Lung microvascular endothelial cell (primary cell): ENCODE results near the gene GREB1L. TPM values are rescaled to one million over a fixed set of nuclear protein-coding genes. Genes with fewer than 3 reads are reported as not detected.
"Not testable (repeated sequence)": the region's sequence is repeated elsewhere in the genome, so short reads cannot be mapped to it uniquely, and the experiment has no call there.

ENCODE experiments used
- DNase-seq, 2 donors: peaks; one replicate each; pipeline versions ENCODE4 v3.0.0 to v3.0.0-alpha.2; 2010; ENCODE audit warnings: low read depth in 2 of 2
- total RNA-seq: library from RNA; depleted of rRNA; stranded (reverse); fragments of >200 nt; gene quantifications from 2 replicates; pipeline ENCODE4 v1.2.1, GENCODE V29; 2014

GREB1L gene
- total RNA-seq, 1 donor from 2014 or later = 2.0 TPM

DNA sequence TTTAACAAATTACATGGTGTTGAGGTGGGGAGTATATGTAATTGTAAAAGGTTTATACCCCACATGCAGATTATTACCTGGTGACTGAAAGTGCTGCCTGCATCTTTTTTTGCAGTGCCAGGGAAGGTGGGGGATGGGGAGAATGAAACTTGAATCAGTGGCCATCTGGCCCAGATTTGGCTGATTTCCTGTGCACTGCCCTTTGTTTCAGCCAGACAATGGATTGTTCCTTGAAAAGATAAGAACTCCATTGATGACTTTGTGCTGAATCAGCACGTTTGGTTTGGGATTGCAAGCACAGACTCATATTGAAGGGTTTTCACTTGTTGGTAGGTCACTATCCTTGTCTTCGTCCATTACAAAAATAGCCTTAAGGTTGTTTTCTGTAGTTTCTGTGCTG is 20.9 kb downstream of the GREB1L start:
- peak in 1 of 2 donors; percentile 46 for DNase-seq

DNA sequence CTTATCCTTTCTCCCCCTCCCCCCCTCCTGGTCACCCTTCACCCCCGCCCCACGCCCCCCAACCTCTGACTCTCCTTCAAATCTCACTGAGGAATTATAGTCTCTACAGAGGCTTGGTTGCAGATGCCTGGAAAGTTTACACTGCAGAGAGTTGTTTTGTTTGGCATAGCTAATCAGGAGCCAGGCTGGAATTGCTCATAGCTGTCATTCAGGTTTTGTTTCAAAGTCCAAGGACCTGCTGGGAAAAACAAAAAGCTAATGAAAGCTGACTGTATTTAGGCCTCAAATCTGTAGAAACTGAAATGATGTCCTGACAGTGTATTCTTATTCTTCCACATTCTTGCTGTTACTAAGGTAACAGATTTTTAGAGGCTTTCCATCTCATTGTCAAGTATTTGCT is 22.6 kb downstream of the GREB1L start:
- DNase-seq = peak; percentile 19 to 55

DNA sequence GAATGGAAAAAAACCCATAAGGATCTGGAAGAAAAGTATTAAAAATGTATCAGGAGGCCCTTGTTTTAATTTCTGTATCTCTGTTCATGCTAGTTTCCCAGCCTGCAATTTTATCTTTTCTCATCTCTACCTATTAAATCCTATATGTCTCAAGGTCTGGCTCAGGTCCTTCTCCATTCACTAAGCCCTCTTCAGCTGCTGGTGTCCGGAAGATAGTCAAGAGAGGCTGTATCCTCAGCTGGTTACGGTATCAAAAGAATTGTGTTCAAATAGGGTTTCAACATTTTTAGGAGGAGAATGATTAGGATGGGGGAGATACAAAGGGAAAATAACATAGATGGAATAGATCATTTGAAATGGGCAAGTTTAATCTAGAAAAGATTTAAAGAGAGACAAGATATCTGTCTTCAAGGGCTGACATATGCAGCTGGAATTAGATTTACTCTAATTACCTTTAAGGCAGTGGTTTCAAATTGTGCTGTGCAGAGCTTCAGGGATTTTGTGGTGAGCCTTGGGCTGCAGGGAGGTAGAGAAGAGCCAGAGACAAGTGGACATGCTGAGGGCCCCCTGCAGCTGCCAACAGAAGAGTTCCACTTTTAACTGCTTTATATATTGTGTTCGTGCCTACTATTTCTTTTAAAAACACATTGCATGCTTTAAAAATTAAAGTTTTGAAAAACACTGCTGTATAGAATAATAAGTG is 24.1 kb downstream of the GREB1L start:
- no peak for DNase-seq

DNA sequence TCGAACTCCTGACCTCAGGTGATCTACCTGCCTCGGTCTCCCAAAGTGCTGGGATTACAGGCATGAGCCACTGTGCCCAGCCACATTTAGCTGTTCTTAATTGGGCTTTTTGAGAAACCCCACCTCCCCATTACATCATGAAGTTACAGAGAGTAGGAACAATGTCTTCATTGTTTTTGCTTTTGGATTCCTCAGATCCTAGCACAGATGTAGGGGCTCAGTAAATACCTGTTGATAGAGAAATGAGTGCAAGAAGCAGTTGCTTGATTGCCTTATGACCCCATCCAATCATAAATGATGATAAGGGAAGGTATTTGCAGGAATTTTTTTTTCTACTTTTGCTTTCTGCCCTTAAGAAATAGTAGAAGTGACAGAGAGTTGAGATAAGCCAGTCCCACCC is 25.4 kb downstream of the GREB1L start:
- DNase-seq = no peak

DNA sequence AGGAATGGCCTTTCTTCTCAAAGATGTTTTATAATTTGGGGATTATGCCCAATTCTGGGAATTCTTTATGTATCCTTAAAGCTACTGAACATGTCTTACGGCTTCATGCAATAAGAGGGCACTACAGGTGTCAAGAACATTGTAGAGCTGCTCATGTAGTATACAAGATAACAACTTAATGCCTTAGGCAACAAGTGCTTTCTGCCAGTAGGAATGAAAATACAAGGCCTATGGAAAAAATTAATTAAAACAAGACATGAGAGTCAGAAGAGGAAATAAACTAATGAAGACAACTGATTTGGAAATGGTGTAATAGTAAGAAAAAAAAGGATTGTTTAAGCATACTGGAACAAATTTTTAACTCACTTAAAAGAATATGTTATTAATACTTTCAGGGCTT is 27.3 kb downstream of the GREB1L start:
- DNase-seq = no peak

DNA sequence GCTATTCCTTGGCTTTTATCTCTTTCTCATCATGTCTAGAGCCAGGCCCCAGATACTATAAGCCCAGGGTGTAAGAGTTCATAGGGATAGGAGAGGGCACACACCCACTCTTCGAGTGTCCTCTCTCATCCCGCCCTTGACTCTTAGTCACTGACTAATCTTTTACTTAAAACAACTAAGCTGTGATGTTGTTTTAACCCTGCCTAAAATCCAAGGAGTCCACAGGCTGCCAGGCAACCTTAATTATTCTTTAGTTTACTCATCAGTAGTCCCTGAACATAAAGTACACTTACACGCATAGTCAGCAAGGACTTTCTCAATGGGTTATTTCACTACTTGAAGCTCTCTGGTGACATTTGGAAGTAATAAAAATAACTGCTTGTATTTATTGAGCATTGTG is 28.4 kb downstream of the GREB1L start:
- DNase-seq = peak in 1 of 2 donors; percentile 8

DNA sequence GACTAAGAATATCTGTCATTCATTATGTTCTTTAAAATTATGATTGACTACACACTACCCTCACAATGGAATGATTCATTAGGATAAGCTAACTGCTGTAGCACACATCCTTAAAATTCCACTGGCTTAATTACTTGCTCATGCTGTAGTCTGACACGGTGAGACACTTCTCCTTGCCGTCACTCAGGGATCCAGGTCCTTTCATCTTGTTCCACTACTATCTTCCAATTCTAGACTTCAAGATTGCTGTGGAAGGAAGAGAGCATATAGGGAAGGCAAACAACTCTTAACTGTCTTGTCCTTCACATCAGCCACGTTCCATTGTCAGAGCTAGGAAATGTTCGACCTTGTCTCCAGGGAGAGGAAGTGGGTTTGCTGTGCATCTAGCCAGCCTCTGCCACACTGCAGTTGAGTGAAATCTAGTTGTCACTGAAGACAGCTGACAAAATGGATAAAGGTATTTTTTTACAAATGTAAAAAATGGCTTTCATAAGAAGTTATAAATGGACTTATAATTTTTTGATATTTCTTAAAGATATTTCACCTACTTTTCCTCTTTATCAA is 30.1 kb downstream of the GREB1L start:
- DNase-seq = peak in 1 of 2 donors; percentile 16

DNA sequence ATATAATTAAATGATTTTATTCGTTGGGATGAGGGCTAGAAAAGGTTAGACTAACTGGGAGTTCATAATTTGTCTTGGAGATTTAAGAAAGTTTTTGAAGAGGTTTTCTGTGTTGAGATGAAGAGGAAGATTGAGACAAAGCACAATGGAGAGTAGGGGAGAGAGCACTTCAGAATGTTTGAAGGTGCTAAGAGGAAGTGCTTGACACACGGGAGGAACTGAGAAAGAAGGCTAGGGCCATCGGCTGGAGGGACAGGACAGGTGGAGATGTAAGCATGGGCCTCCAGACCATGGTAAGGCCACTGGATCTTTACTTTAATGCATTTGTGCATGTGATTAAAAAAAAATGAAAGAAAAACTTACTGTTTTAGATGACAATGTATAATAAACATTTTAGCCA is 31.5 kb downstream of the GREB1L start:
- no peak for DNase-seq

DNA sequence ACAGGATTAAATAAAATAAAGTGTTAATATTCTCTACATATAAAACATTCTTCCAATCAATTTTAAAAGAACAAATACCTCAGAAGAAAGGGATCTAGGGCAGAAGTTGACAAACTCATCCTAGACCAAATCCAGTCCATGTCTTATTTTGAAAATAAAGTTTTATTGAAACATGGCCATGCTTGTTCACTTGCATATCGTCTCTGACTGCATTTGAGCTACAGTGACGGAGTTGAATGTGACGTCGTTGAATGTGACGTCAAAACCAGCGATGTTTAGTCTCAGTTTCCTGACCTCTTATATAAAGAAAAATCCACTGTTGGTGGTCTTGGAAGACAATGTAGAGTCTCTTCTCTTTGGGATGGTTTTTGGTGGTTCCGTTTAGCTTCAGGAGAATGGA is 33.6 kb downstream of the GREB1L start:
- no peak for DNase-seq

DNA sequence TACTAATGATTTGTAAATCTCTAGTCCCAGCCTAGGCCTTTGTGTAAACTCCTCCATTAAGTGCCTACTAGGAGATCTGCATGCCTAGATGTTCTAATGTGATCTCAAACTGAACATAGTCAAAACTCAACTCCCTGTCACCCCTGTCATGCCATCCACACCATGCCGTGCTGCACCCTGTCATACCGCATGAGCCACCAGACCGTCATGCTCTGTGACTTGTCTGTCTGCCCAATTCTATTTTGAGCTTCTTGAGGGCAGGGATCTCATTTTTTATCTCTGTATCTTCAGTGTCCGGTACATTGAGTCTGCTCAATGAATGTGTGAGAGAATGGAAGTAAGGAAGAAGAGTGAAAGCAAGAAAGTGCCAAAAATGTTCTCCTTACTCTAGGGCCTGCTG is 35.5 kb downstream of the GREB1L start:
- DNase-seq = no peak

DNA sequence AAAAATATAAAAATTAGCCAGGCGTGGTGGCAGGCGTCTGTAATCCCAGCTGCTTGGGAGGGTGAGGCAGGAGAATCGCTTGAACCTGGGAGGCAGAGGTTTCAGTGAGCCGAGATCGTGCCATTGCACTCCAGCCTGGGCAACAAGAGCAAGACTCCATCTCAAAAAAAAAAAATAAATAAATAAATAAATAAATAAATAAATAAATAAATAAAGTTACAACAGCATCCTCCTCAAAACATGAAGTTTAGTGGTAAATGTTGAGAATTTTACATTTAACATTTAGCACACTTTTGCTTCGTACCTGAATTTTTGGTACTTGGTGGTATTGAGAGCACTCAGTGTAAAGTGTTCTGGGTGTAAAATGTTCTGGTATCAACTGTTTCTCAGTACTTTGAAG is 36.2 kb downstream of the GREB1L start:
- not testable (repeated sequence) for DNase-seq

DNA sequence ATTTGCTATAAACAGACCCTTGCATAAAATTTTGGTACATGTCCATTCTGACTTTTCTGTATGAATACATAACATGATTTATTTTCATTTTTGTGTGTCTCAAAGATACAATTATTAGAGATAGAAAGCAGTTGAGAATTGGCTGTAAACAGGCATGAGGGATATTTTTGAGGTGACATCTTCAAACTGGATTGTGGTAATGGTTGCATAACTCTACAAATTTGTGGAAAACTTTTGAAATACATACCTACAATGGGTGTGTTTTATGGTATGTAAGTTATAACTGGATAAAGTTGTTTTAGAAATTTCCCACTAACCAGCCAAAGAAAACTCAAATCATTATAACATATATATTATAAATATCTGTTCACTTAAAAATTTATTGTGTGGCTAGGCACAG is 39.6 kb downstream of the GREB1L start:
- DNase-seq = no peak

DNA sequence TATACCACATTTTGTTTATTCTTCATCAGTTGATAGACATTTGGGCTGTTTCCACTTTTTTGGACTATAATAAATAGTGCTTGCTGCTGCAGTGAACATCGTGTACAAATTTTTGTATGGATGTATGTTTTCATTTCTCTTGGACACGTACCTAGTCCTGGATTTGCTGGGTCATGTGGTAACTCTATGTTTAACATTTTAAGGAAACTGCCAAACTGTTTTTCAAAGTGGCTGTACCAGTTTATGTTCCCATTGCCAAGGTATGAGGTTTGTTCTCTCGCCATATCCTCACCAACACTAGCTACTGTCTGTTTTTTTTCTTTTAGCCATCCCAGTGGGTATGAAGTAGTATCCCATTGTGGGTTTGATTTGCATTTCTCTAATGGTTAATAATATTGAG is 42.5 kb downstream of the GREB1L start:
- DNase-seq = no peak

DNA sequence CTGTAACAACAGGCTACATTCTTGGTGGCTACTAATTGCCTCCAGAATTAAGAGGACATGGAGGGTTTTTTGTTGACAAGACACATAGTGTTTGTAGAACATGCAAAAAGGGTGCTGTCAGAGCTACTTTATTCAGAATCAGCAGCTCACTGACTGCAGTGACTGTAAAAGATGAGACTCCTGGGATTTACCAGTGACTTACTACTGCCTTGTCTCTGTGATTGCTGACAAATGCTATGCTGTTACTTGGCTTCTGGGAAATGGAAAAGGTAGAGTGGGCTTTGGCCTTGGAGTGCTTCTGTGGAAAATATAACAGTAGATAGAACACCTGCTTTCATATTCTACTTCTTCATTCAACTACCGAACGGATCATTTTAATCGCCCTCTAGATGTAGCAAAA is 47.8 kb downstream of the GREB1L start:
- DNase-seq = no peak

DNA sequence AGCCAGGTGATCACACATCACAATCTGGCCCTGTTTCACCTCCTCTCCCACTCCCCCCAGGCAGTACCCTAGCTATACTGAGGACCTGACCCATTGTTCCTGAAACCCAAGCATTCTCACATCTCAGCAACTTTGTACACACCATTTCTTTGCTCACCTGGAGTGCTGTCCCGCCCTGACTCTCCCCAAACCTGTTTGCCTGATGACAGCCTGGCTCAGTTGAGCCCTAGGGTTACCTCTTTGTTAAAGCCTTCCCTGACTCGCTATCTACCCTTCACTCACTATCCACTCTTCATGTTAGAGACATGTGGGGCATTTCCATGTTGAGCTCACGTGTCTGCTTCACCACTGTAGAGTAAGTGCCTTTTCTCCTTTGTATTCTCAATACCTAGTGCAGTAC is 49.1 kb downstream of the GREB1L start:
- DNase-seq = no peak

DNA sequence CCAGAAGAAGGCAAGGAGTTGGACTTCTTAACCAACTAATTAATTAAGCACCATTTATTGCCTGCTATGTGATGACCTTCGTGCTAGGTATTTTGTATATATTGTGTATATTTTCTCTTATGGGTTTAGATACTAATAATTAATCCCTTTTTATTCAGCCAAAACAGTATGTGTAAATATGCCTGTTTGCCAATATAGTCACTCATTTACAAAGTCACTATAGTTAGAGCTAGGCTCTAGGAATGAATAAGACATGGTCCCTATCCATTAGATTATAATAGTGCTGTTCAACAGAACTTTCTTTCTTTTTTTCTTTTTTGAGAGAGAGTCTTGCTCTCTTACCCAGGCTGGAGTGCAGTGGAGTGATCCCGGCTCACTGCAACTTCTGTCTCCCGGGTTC is 51.4 kb downstream of the GREB1L start:
- no peak for DNase-seq

DNA sequence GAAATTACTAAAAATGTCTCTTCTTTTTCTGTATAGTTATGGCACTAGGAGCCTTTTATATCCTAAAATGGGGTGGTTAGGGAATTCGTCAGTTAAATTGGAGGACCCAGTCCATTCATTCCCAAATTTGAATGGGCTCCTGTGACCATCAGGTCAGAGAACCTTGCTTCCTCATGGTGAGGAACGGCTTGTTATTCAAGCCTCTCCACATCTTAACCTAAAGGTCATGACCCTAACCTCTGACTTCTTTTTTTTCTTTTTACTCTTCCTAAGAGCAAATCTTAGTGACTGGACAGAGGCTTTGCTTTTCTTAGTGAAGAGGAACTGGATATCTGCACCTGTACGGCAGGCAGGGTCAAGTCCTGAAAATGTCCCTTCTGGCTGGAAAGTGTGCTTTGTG is 53.1 kb downstream of the GREB1L start:
- DNase-seq = no peak

DNA sequence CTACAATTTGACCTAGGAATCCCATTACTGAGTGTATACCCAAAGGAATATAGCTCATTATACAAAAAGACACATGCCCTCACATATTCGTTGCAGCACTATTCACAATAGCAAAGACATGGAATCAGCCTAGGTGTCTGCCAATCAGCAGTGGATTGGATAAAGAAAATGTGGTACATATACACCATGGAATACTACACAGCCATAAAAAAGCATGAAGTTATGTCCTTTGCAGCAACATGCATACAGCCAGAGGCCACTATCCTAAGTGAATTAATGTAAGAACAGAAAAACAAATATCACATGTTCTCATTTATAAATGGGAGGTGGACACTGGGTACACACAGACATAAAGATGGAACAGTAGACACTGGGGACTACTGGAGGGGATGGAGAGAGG is 54.0 kb downstream of the GREB1L start:
- no peak for DNase-seq

DNA sequence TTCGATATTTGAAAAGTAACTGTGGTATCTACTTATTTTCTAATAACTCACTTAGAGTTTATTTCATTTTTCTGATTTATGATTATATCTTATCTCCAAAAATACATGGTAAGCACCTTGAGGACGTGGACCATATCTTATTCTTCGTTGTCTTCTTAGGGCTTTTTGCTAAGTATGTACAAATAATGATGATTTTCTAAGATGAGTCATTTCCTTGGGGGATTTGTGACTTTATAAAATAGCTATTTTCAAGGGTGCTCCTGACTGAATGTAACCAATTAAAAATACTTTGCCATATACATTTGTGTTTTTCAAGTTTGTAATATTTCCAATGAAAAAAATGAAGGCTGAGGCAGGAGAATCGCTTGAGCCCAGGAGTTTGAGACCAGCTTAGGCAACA is 56.3 kb downstream of the GREB1L start:
- no peak for DNase-seq

DNA sequence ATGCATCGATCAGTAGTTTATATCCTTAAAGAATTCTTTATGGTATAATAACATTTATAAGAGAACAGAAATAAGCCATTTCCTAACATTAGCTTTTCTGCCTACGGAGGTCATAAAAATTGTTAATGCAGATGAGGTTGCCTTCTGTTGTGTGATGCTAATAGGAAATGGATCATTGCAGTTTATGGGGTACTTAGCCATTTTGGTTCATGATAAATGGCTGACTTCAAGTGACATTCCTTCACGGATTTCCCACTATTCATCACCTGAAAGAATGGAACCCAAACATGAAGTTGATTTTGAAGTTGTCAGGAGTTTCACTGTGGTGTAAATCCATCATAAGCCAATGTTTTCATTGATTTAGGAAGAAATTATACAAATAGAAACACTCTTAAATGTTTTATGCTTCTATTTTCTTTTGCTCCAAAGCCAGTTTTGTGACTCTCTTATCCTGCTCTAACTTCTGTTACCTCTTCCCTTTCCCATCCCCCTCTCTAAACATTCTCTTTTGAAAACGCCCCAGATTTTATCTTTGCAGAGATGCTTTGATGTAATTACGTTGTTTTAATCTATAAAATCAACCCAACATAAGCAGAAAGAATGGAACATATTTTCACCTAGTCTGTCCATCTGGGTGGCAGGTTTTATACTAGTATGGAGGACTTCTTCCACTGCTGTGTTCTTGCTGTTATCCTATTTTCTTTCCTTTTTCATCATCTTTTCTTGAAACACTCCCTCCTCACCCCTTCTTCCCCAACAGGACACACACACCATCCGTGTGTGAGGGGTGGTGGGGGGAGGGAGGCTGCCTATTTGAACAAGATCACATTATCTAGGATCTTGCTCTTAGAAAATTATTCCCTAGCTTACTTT is 58.2 kb downstream of the GREB1L start:
- no peak for DNase-seq

DNA sequence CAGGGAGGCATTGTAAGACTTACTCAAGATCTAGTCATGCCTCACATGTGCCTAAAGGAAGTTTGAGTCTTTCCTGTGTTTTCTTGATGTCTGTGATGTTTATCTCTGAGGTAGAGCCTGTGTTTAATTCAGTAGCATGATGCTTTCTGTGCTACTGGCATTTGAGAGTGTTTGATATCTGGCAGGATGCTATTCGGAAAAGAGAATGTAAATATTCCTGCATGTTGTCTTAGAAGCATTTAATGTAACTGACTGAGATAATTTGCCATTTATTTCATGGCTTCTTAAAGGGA is 58.8 kb downstream of the GREB1L start:
- DNase-seq = peak in 1 of 2 donors; percentile 81

DNA sequence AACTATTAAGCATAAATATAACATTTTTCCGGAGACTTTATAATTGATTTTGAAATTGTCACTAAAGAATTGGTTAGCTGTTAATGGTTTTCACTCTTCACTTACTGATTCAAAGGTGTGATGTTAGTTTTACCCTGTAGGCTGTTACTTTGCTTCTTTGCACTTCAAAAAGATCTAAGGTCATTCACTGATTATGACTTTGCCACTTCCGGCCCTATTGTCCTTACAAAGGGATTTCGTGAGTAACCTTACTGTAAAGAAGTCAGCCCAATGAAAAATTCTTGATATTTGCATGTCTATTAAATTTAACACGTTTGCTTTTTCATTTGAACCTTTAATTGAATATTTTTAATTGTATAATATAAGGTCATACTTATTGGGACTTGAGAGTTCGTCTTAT is 61.4 kb downstream of the GREB1L start:
- peak in 1 of 2 donors; percentile 18 for DNase-seq

DNA sequence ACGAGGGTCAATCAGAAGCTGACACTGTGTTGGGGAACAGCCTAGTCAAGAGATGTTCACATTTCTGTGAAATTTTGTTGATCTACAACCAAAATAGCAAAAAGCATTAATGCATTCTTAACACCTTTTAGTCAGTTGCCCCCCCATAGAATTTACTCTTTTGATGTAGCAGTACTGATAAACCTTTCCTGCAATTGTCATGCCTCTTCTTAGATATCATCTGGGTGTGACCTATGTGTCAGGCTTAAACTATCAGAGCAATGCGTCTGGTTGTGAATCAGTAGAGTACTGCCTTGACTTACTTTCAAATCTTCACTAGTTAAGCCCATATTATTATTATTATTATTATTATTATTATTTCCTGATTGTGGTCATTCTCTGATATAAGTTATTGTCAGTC is 61.9 kb downstream of the GREB1L start:
- DNase-seq = no peak
